Chondrocyte (in vitro differentiated cells): ENCODE measurements around the gene SARNP. TPM values are rescaled to one million over a fixed set of nuclear protein-coding genes. Genes with fewer than 3 reads are reported as not detected.

Experiments used
- DNase-seq: peaks from one replicate; pipeline ENCODE4 v3.0.0; 2021; ENCODE audit warnings: mixed read lengths, low spot score
- H3K27ac Mint-ChIP-seq: one replicate; pipeline ENCODE4 v1.8.0; 2021; ENCODE audit warnings: mild to moderate bottlenecking, moderate library complexity, mixed read lengths; ENCODE audit not compliant: unreplicated experiment
- H3K27me3 Mint-ChIP-seq: 2 replicates; pipeline ENCODE4 v1.8.0; 2021; ENCODE audit warnings: low read depth, mixed read lengths
- H3K36me3 Mint-ChIP-seq: 2 replicates; pipeline ENCODE4 v1.8.0; 2021; ENCODE audit warnings: low read depth, mixed read lengths
- H3K4me1 Mint-ChIP-seq: 2 replicates; pipeline ENCODE4 v1.8.0; 2021; ENCODE audit warnings: low read depth, mild to moderate bottlenecking, mixed read lengths
- H3K4me3 Mint-ChIP-seq: one replicate; pipeline ENCODE4 v1.8.0; 2021; ENCODE audit warnings: mild to moderate bottlenecking, moderate library complexity, mixed read lengths; ENCODE audit not compliant: unreplicated experiment
- H3K9me3 Mint-ChIP-seq: 2 replicates; pipeline ENCODE4 v1.8.0; 2021; ENCODE audit warnings: low read depth, mixed read lengths
- total RNA-seq: library from RNA; stranded (reverse); gene quantifications from 3 replicates; pipeline ENCODE4 v1.2.1, GENCODE V29; 2021
- TF ChIP-seq, protein P1 (sequence below): fragments of 200-600 bp; sonication (generic); IDR thresholded peaks from 2 replicates; pipeline ENCODE4 v1.5.0; 2021; ENCODE audit warnings: antibody characterized with exemption, mild to moderate bottlenecking, moderate library complexity

Gene SARNP
- total RNA-seq, 1 donor from 2014 or later: 54.0 TPM

DNA sequence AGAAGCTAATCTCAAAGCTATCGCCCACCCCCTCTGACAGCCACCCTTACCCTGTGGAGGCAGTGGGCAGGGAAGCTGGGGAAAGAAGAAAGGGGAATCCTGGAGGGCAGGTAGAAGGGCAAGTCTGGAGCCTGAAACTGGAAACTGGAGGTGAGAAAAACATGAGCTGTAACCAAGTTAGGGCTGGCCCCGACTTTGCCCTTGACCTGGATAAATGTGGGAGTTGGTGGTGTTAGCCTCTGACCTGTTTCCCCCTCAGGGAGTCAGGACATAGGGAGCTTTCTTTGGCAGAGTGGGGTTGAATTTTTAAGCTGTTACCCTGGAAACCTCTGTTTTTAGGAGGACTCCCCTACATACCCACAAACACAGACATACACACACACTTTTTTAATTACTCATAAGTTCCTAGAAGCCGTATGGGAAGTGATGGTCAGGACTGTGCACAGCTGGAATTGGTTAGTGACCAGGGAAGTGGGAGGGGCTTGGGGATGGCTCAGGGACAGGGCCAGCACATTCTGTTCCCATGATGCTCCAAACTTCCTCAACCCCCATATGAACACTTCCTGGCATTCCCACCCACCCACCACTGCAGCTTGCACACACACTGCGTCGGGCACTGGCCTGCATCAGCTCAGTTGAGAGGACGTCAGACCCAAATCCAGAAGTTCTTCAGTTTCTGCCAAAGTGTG lies 30.2 kb upstream of the SARNP start:
- Mint-ChIP-seq H3K4me1 (peaks cover 65% of the 10 kb centered on the region), H3K36me3 (no peaks in the 10 kb centered on the region), H3K4me3 (peak overlapping the region; percentile 55), H3K27me3 (no peaks in the 10 kb centered on the region), H3K27ac (peak overlapping the region; percentile 100), H3K9me3 (no peaks in the 10 kb centered on the region)
- TF ChIP-seq, protein P1, sequence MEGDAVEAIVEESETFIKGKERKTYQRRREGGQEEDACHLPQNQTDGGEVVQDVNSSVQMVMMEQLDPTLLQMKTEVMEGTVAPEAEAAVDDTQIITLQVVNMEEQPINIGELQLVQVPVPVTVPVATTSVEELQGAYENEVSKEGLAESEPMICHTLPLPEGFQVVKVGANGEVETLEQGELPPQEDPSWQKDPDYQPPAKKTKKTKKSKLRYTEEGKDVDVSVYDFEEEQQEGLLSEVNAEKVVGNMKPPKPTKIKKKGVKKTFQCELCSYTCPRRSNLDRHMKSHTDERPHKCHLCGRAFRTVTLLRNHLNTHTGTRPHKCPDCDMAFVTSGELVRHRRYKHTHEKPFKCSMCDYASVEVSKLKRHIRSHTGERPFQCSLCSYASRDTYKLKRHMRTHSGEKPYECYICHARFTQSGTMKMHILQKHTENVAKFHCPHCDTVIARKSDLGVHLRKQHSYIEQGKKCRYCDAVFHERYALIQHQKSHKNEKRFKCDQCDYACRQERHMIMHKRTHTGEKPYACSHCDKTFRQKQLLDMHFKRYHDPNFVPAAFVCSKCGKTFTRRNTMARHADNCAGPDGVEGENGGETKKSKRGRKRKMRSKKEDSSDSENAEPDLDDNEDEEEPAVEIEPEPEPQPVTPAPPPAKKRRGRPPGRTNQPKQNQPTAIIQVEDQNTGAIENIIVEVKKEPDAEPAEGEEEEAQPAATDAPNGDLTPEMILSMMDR: no peak
- no peak for DNase-seq

DNA sequence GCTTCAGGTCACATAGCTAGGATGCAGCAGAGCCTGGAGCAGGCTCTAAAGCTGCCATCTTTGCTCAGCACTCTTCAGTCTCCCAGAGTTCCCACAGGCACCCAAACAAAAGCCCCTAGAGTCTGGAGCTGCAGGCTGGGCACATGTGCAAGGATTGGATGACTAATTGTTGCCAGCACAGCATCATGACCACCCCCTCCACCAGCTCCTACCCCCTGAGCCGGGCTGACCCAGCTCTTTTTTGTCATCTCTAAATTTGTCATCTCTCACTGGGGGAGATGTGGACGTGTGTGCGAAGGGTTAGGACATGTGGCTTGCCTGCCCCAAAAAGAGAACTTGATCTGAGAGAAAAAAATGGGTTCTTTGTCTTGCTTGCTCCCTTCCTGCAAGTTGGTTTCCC lies 29.5 kb upstream of the SARNP start:
- no peak for DNase-seq
- Mint-ChIP-seq H3K4me1 (peaks cover 72% of the 10 kb centered on the region), H3K27ac (peak overlapping the region; percentile 100), H3K27me3 (no peaks in the 10 kb centered on the region), H3K36me3 (no peaks in the 10 kb centered on the region), H3K9me3 (no peaks in the 10 kb centered on the region), H3K4me3 (no peak overlapping the region)
- TF ChIP-seq, protein P1: no peak

DNA sequence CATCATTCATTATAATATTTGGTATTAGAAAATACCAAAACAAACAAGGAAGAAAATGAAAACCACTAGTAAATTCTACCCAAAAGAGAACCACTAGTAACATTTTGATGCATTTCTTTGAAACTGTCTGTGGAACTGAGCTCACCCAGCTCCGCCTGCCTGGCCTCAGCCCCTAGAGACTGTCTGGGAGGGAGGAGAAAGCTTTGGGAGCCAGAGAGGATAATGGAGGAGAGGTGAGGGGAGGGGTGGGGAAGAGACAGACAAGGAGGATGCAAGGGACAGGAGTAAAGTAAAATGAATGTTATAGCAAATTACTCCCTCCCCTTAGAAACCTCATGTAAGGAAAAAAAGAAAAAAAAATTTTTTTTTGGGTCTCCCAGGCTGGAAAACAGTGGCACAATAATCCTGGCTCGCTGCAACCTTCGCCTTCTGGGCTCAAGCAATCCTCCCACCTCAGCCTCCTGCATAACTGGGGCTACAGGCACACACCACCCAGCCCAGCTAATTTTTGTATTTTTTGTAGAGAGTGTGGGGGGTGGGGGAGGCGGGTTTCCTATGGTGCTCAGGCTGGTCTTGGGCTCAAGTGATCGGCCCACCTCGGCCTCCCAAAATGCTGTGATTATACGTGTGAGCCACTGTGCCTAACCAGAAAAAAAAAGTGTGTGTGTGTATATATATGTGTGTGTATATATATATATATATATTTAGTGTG lies 28.4 kb upstream of the SARNP start:
- H3K9me3 Mint-ChIP-seq: no peaks in the 10 kb centered on the region
- H3K27me3 Mint-ChIP-seq: no peaks in the 10 kb centered on the region
- no peak for DNase-seq
- no peaks in the 10 kb centered on the region for H3K36me3 Mint-ChIP-seq
- H3K27ac Mint-ChIP-seq: peak overlapping the region; percentile 100
- H3K4me1 Mint-ChIP-seq: peaks cover 79% of the 10 kb centered on the region
- TF ChIP-seq, protein P1: no peak
- no peak overlapping the region for H3K4me3 Mint-ChIP-seq

DNA sequence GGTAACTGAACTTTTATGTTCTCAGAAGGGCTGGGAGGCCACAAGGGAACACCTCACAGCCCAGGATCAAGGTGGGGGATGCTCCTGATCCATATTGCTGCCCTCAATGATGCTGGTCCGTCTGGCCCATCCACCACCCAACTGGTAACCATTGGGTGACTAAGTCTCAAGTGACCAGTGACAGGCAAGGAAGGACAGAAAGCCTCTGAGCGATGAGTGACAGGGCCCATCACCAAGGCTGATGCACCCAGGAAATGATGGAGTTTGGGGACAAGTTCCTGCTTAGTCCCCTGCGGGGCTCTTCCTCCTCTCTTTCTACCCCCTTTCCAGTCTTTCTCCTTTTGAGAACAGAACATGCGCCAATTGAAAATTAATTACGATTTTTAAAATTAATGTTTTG lies 27.8 kb upstream of the SARNP start:
- H3K4me1 Mint-ChIP-seq: peaks cover 74% of the 10 kb centered on the region
- TF ChIP-seq, protein P1: no peak
- DNase-seq: no peak
- no peaks in the 10 kb centered on the region for H3K27me3 Mint-ChIP-seq
- no peaks in the 10 kb centered on the region for H3K9me3 Mint-ChIP-seq
- no peak overlapping the region for H3K4me3 Mint-ChIP-seq
- H3K36me3 Mint-ChIP-seq: no peaks in the 10 kb centered on the region
- peak overlapping the region; percentile 91 for H3K27ac Mint-ChIP-seq

DNA sequence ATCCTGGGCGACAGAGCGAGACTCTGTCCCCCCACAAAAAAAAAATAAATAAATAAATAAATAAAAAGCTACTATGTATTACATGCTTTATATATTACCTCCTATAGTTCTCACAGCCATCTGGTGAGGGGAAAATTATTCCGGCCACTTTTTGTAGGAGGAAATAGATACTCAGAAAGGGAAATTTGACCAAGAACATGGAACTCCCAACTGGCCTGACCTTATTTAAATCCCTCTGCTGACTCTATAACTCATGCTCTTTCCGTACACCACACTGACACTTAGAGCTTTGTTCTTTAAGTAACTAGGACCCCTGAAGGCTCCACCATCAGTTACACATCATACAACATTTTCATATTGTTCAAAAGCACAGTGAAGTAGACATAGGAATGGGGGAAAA lies 27.4 kb upstream of the SARNP start:
- Mint-ChIP-seq H3K4me3 (no peak overlapping the region), H3K4me1 (peaks cover 70% of the 10 kb centered on the region), H3K36me3 (no peaks in the 10 kb centered on the region), H3K27ac (no peak overlapping the region), H3K9me3 (no peaks in the 10 kb centered on the region), H3K27me3 (no peaks in the 10 kb centered on the region)
- TF ChIP-seq, protein P1: no peak
- no peak for DNase-seq
